IMR-90 (cell line): ENCODE data around the gene DOK4. TPM values are rescaled to one million over a fixed set of nuclear protein-coding genes. Genes with fewer than 3 reads are reported as not detected.

Source experiments
- ATAC-seq: fragments of 200-7000 bp; cut with Tn5 transposase; 2 replicates; pipeline ENCODE4 v1.9.1; 2020; ENCODE audit warnings: low read depth, mild to moderate bottlenecking, moderate library complexity
- BruUV-seq: library from RNA; stranded (reverse); fragments of 400-500 nt; replicated peaks from 2 replicates; lab custom pipeline; 2021; lab: Mats Ljungman, UMichigan
- CTCF ChIA-PET: fragments of 300-600 bp; formaldehyde crosslinking; extraction: SDS; loops from one replicate; lab custom pipeline; 2021; ENCODE audit warnings: antibody characterized with exemption; lab: Yijun Ruan, JAX
- POLR2A ChIA-PET: fragments of 300-600 bp; sonication (Branson Sonifier 250); formaldehyde crosslinking; loops from one replicate; lab custom pipeline; 2022; ENCODE audit warnings: antibody characterized with exemption; ENCODE audit not compliant: unreplicated experiment; lab: Charles Lee
- DNase-seq: peaks from one replicate; pipeline ENCODE4 v3.0.0; 2013
- H2AFZ ChIP-seq: replicated peaks from 2 replicates; pipeline ENCODE3; 2013; ENCODE audit warnings: low read length, mild to moderate bottlenecking; ENCODE audit not compliant: poor library complexity
- H2AK5ac ChIP-seq: 2 replicates; pipeline ENCODE4 v1.6.1; 2013; ENCODE audit warnings: low read depth, low read length, inconsistent platforms
- H2AK9ac ChIP-seq: replicated peaks from 2 replicates; pipeline ENCODE3; 2013; ENCODE audit warnings: mild to moderate bottlenecking, low read depth, low read length, moderate library complexity; ENCODE audit not compliant: poor library complexity
- H2BK120ac ChIP-seq: 2 replicates; pipeline ENCODE4 v1.6.1; 2013; ENCODE audit warnings: low read depth, low read length, inconsistent platforms
- H2BK15ac ChIP-seq: 3 replicates; pipeline ENCODE4 v1.6.1; 2013; ENCODE audit warnings: low read depth, low read length, inconsistent platforms
- H2BK20ac ChIP-seq: 2 replicates; pipeline ENCODE4 v1.6.1; 2013; ENCODE audit warnings: low read depth, mild to moderate bottlenecking, inconsistent platforms, low read length, moderate library complexity
- H2BK5ac ChIP-seq: 2 replicates; pipeline ENCODE4 v1.6.1; 2013; ENCODE audit warnings: mild to moderate bottlenecking, low read depth, low read length, inconsistent platforms; ENCODE audit not compliant: poor library complexity, severe bottlenecking
- H3K14ac ChIP-seq: replicated peaks from 2 replicates; pipeline ENCODE4 v1.6.1; 2013; ENCODE audit warnings: low read depth, low read length, inconsistent platforms
- H3K18ac ChIP-seq: 2 replicates; pipeline ENCODE4 v1.6.1; 2013; ENCODE audit warnings: low read depth, low read length, control low read depth
- H3K23ac ChIP-seq: 2 replicates; pipeline ENCODE4 v1.6.1; 2013; ENCODE audit warnings: low read depth, low read length, inconsistent platforms
- H3K27ac ChIP-seq: 2 replicates; pipeline ENCODE4 v1.5.1; 2013; ENCODE audit warnings: mild to moderate bottlenecking, control low read depth, low read length; ENCODE audit not compliant: insufficient read depth
- H3K27me3 ChIP-seq: 2 replicates; pipeline ENCODE4 v1.6.1; 2013; ENCODE audit warnings: low read length; ENCODE audit not compliant: control insufficient read depth, insufficient read depth
- H3K36me3 ChIP-seq: 2 replicates; pipeline ENCODE4 v1.6.1; 2013; ENCODE audit warnings: low read length, mixed read lengths; ENCODE audit not compliant: control insufficient read depth, insufficient read depth
- H3K4ac ChIP-seq: 2 replicates; pipeline ENCODE4 v1.6.1; 2013; ENCODE audit warnings: low read depth, low read length, inconsistent platforms
- H3K4me1 ChIP-seq: 2 replicates; pipeline ENCODE4 v1.6.1; 2013; ENCODE audit warnings: low read length, mixed read lengths; ENCODE audit not compliant: control insufficient read depth, insufficient read depth
- H3K4me2 ChIP-seq: 2 replicates; pipeline ENCODE4 v1.6.1; 2013; ENCODE audit warnings: low read depth, mild to moderate bottlenecking, control low read depth, low read length, moderate library complexity
- H3K4me3 ChIP-seq: 2 replicates; pipeline ENCODE4 v1.5.1; 2013; ENCODE audit warnings: low read depth, mild to moderate bottlenecking, control low read depth, low read length, moderate library complexity; ENCODE audit not compliant: insufficient read depth
- H3K56ac ChIP-seq: 2 replicates; pipeline ENCODE4 v1.6.1; 2013; ENCODE audit warnings: low read length, inconsistent platforms; ENCODE audit not compliant: insufficient read depth; ENCODE audit errors: extremely low read depth
- H3K79me1 ChIP-seq, 2 experiments: 2 replicates each; pipeline ENCODE4 v1.6.1; 2013; ENCODE audit warnings: low read length in 2 of 2, inconsistent platforms in 1 of 2, low read depth in 1 of 2
- H3K9ac ChIP-seq: 2 replicates; pipeline ENCODE4 v1.6.1; 2013; ENCODE audit warnings: low read depth, low read length, control low read depth
- H3K9me1 ChIP-seq: 2 replicates; pipeline ENCODE4 v1.6.1; 2013; ENCODE audit warnings: low read length, inconsistent platforms; ENCODE audit not compliant: insufficient read depth
- H3K9me3 ChIP-seq: 2 replicates; pipeline ENCODE4 v1.6.1; 2013; ENCODE audit warnings: low read length; ENCODE audit not compliant: control insufficient read depth, insufficient read depth
- H4K20me1 ChIP-seq: 2 replicates; pipeline ENCODE4 v1.6.1; 2013; ENCODE audit warnings: low read length, inconsistent platforms; ENCODE audit not compliant: insufficient read depth
- H4K5ac ChIP-seq: 2 replicates; pipeline ENCODE4 v1.6.1; 2013; ENCODE audit warnings: mild to moderate bottlenecking, low read depth, low read length, control low read depth
- H4K8ac ChIP-seq, 2 experiments: 2 replicates each; pipeline ENCODE4 v1.6.1; 2013; ENCODE audit warnings: low read depth in 2 of 2, low read length in 2 of 2, control low read depth in 1 of 2, inconsistent platforms in 1 of 2
- H4K91ac ChIP-seq: 2 replicates; pipeline ENCODE4 v1.6.1; 2013; ENCODE audit warnings: low read depth, low read length, inconsistent platforms; ENCODE audit not compliant: insufficient read depth
- CHD1 ChIP-seq: IDR thresholded peaks from 2 replicates; pipeline ENCODE4 v1.6.1; 2012; ENCODE audit warnings: low read depth, low read length, improper control_type of control experiment
- CTCF ChIP-seq: conservative IDR thresholded peaks from 2 replicates; pipeline ENCODE4 v1.5.1; 2012; ENCODE audit warnings: mild to moderate bottlenecking, low read depth, low read length, improper control_type of control experiment
- ELK1 ChIP-seq: fragments of 150-350 bp; IDR thresholded peaks from 2 replicates; pipeline ENCODE4 v1.6.1; 2016; ENCODE audit warnings: low read depth, mild to moderate bottlenecking, low read length, moderate library complexity, borderline replicate concordance
- FOS ChIP-seq: fragments of 150-350 bp; IDR thresholded peaks from 2 replicates; pipeline ENCODE4 v1.6.1; 2016; ENCODE audit warnings: low read depth, low read length
- MAFK ChIP-seq: IDR thresholded peaks from 2 replicates; pipeline ENCODE4 v1.6.1; 2012; ENCODE audit warnings: low read depth, low read length, improper control_type of control experiment
- MAZ ChIP-seq: IDR thresholded peaks from 2 replicates; pipeline ENCODE4 v1.6.1; 2012; ENCODE audit warnings: low read depth, mild to moderate bottlenecking, low read length, improper control_type of control experiment, moderate library complexity, borderline replicate concordance
- NFE2L2 ChIP-seq: fragments of 150-350 bp; IDR thresholded peaks from 2 replicates; pipeline ENCODE4 v1.6.1; 2016; ENCODE audit warnings: low read depth, mild to moderate bottlenecking, low read length
- POLR2A ChIP-seq: IDR thresholded peaks from 2 replicates; pipeline ENCODE4 v1.6.1; 2012; ENCODE audit warnings: mild to moderate bottlenecking, low read depth, low read length
- RAD21 ChIP-seq: IDR thresholded peaks from 2 replicates; pipeline ENCODE4 v1.6.1; 2012; ENCODE audit warnings: low read length, improper control_type of control experiment
- RCOR1 ChIP-seq: IDR thresholded peaks from 2 replicates; pipeline ENCODE4 v1.6.1; 2012; ENCODE audit warnings: mild to moderate bottlenecking, low read length, improper control_type of control experiment; ENCODE audit not compliant: insufficient replicate concordance
- SMC3 ChIP-seq: fragments of 150-350 bp; IDR thresholded peaks from 2 replicates; pipeline ENCODE4 v1.6.1; 2016; ENCODE audit warnings: low read depth, mild to moderate bottlenecking, antibody characterized with exemption, low read length, moderate library complexity
- WGBS, 2 experiments: methylation state at CpG; one replicate each; pipeline versions ENCODE4 v1.1.5 to v1.1.7; 2013; ENCODE audit warnings: missing lambda C conversion rate in 2 of 2; ENCODE audit not compliant: insufficient read length in 1 of 2; ENCODE audit errors: extremely low coverage in 2 of 2; 5-methylcytosine and 5-hydroxymethylcytosine counted together
- dilution Hi-C: fragments of 300-500 bp; cut with HindIII; formaldehyde crosslinking; loops from one replicate; pipeline ENCODE4 v1.14.3; 2018; ENCODE audit warnings: low sequenced_read_pairs; ENCODE audit not compliant: unreplicated experiment
- in situ Hi-C: fragments of 300-500 bp; cut with MboI; formaldehyde crosslinking; loops from 3 replicates; pipeline ENCODE4 v1.14.3; 2019; ENCODE audit warnings: low sequenced_read_pairs, inconsistent platforms, mixed read lengths
- intact Hi-C: fragments of 100-400 bp; cut with micrococcal nuclease; formaldehyde crosslinking; loops from 2 replicates; pipeline ENCODE4 v1.10.0; 2022
- polyA plus RNA-seq, 3 experiments: library from polyadenylated mRNA; depleted of rRNA; stranded (reverse); fragments of >200 nt; gene quantifications; 2 replicates each; pipeline ENCODE4 v1.2.3, GENCODE V29; 2012; ENCODE audit warnings: low replicate concordance in 1 of 3
- total RNA-seq: library from RNA; depleted of rRNA; stranded (reverse); fragments of >200 nt; gene quantifications from 2 replicates; pipeline ENCODE4 v1.2.3, GENCODE V29; 2012

Gene DOK4
- total and polyA plus RNA-seq, 2 of the 4 experiments (the other 2 are of a cell fraction) = 22.0 to 25.9 TPM

- H3K36me3 ChIP-seq = peaks cover 34% of the 10 kb centered on the region
- H3K79me1 ChIP-seq = no peaks in the 10 kb centered on the region
- dilution Hi-C loops (no loop called here), in situ Hi-C loops (no loop called here), intact Hi-C loops (no loop called here)
- no peak overlapping the region for H4K91ac ChIP-seq
- BruUV-seq = no TSS peak
- H3K27ac ChIP-seq = no peak overlapping the region
- H2AK9ac ChIP-seq = no peak overlapping the region
- DNase-seq (no peak), ATAC-seq (no peak)
- TF ChIP-seq ELK1 = no peak
- no peak for TF ChIP-seq FOS
- no peak for TF ChIP-seq MAFK
- TF ChIP-seq NFE2L2 = no peak
- TF ChIP-seq CTCF = no peak
- TF ChIP-seq MAZ = no peak
- TF ChIP-seq RCOR1 = no peak
- TF ChIP-seq SMC3 = no peak
- no peak for TF ChIP-seq CHD1
- no peak for TF ChIP-seq RAD21
- no peak for TF ChIP-seq POLR2A
- H3K9me1 ChIP-seq = no peaks in the 10 kb centered on the region
- no peak overlapping the region for H3K4me2 ChIP-seq
- POLR2A ChIA-PET = no interaction called here
- H4K5ac ChIP-seq = no peak overlapping the region
- no peaks in the 10 kb centered on the region for H4K20me1 ChIP-seq
- no peak overlapping the region for H2AFZ ChIP-seq
- no peak overlapping the region for H3K14ac ChIP-seq
- no peak overlapping the region for H3K56ac ChIP-seq
- H4K8ac ChIP-seq = no peak overlapping the region
- no peaks in the 10 kb centered on the region for H3K9me3 ChIP-seq
- no peak overlapping the region for H3K18ac ChIP-seq
- no peak overlapping the region for H2BK15ac ChIP-seq
- 93% methylated on average over 2 of the region's 8 CpGs; no CpG with 5 or more reads in 1 of the 2 experiments for WGBS, 2 experiments
- H2AK5ac ChIP-seq = no peak overlapping the region
- H2BK5ac ChIP-seq = no peak overlapping the region
- CTCF ChIA-PET = no interaction called here
- no peak overlapping the region for H3K23ac ChIP-seq
- no peaks in the 10 kb centered on the region; the same call in 1 of the 2 replicates for H3K4me1 ChIP-seq
- no peak overlapping the region for H2BK20ac ChIP-seq
- no peaks in the 10 kb centered on the region for H3K27me3 ChIP-seq
- H3K4me3 ChIP-seq = no peak overlapping the region
- no peak overlapping the region for H3K4ac ChIP-seq
- H2BK120ac ChIP-seq = no peak overlapping the region
- H3K9ac ChIP-seq = no peak overlapping the region
Measured at GRCh38 chr16:57427307-57427706, 59.0 kb downstream of the DOK4 start.
